NCI-H2081 (cell line): Measurements from ENCODE around the gene STX7.

Experiments
- DNase-seq, 2 experiments: peaks; one replicate each; lab custom pipeline; 2025; lab: John Stamatoyannopoulos, UW

Gene STX7

GRCh38 chr6:132476688-132477087 is 36.2 kb downstream of the STX7 start:
- DNase-seq: no peak

- DNase-seq: no peak
Measured at GRCh38 chr6:132475925-132476324, 37.0 kb downstream of the STX7 start.

GRCh38 chr6:132471787-132472186 is 41.1 kb downstream of the STX7 start:
- DNase-seq: peak in 1 of 2 experiments; percentile 69

GRCh38 chr6:132466952-132467351 is 46.0 kb downstream of the STX7 start:
- DNase-seq: no peak

GRCh38 chr6:132465530-132466485 is 47.1 kb downstream of the STX7 start:
- no peak for DNase-seq

- no peak for DNase-seq
Measured at GRCh38 chr6:132464538-132465256, 48.2 kb downstream of the STX7 start.

- no peak for DNase-seq
Measured at GRCh38 chr6:132461958-132462357, 51.0 kb downstream of the STX7 start.

GRCh38 chr6:132459605-132459952 is 53.3 kb downstream of the STX7 start:
- no peak for DNase-seq

- no peak for DNase-seq
Measured at GRCh38 chr6:132458887-132459604, 53.9 kb downstream of the STX7 start.

GRCh38 chr6:132456700-132457143 is 56.2 kb downstream of the STX7 start:
- DNase-seq: no peak

GRCh38 chr6:132446855-132447241 is 66.1 kb downstream of the STX7 start:
- DNase-seq: no peak

- DNase-seq: no peak
Measured at GRCh38 chr6:132446141-132446854, 66.6 kb downstream of the STX7 start.

GRCh38 chr6:132445201-132445951 is 67.5 kb downstream of the STX7 start:
- no peak for DNase-seq

GRCh38 chr6:132443206-132443605 is 69.7 kb downstream of the STX7 start:
- DNase-seq: no peak

- DNase-seq: no peak
Measured at GRCh38 chr6:132430110-132430509, 82.8 kb downstream of the STX7 start.

- DNase-seq: no peak
Measured at GRCh38 chr6:132425176-132425575, 87.7 kb downstream of the STX7 start.

GRCh38 chr6:132423839-132424238 is 89.1 kb downstream of the STX7 start:
- no peak for DNase-seq

GRCh38 chr6:132418235-132418965 is 94.5 kb downstream of the STX7 start:
- no peak for DNase-seq

- DNase-seq: no peak
Measured at GRCh38 chr6:132414761-132415160, 98.2 kb downstream of the STX7 start.

GRCh38 chr6:132414322-132414721 is 98.6 kb downstream of the STX7 start:
- no peak for DNase-seq

GRCh38 chr6:132413499-132413802 is 99.5 kb downstream of the STX7 start:
- no peak for DNase-seq
